GM23338 (cell line): ENCODE results near the gene PGF. TPM values are rescaled to one million over a fixed set of nuclear protein-coding genes. Genes with fewer than 3 reads are reported as not detected.

Source experiments
- ATAC-seq: fragments of 200-7000 bp; cut with Tn5 transposase; 3 replicates; pipeline ENCODE4 v1.9.1; 2020
- DNase-seq: peaks from one replicate; pipeline ENCODE4 v3.0.0-alpha.2; 2015; ENCODE audit warnings: low spot score
- H2AFZ ChIP-seq: fragments of 200-600 bp; sonication (generic); 2 replicates; pipeline ENCODE4 v1.8.0; 2016; ENCODE audit warnings: antibody characterized with exemption, mild to moderate bottlenecking, moderate library complexity
- H3F3A ChIP-seq: fragments of 200-600 bp; sonication (generic); replicated peaks from 2 replicates; pipeline ENCODE4 v1.8.0; 2017; ENCODE audit warnings: antibody characterized with exemption, mixed run types, low read depth
- H3K27ac ChIP-seq: fragments of 200-600 bp; sonication (generic); 2 replicates; pipeline ENCODE4 v1.6.1; 2016; ENCODE audit warnings: low read depth
- H3K27me3 ChIP-seq: fragments of 200-600 bp; sonication (generic); 2 replicates; pipeline ENCODE4 v1.8.0; 2016; ENCODE audit warnings: mild to moderate bottlenecking, mixed run types, moderate library complexity; ENCODE audit not compliant: insufficient read depth
- H3K36me3 ChIP-seq: fragments of 200-600 bp; sonication (generic); 2 replicates; pipeline ENCODE4 v1.8.0; 2016; ENCODE audit warnings: mild to moderate bottlenecking; ENCODE audit not compliant: insufficient read depth
- H3K4me1 ChIP-seq: fragments of 200-600 bp; sonication (generic); 2 replicates; pipeline ENCODE4 v1.8.0; 2016; ENCODE audit warnings: mild to moderate bottlenecking, moderate library complexity; ENCODE audit not compliant: insufficient read depth
- H3K4me2 ChIP-seq: fragments of 200-600 bp; sonication (generic); 2 replicates; pipeline ENCODE4 v1.7.1; 2017; ENCODE audit warnings: mixed run types
- H3K4me3 ChIP-seq: fragments of 200-600 bp; sonication (generic); 2 replicates; pipeline ENCODE4 v1.6.1; 2016; ENCODE audit warnings: mixed run types
- H3K79me2 ChIP-seq: fragments of 200-600 bp; sonication (generic); replicated peaks from 2 replicates; pipeline ENCODE4 v1.8.0; 2017; ENCODE audit warnings: mild to moderate bottlenecking; ENCODE audit not compliant: insufficient read depth
- H3K9me2 ChIP-seq: fragments of 200-600 bp; sonication (generic); 2 replicates; pipeline ENCODE4 v1.8.0; 2017; ENCODE audit not compliant: insufficient read depth
- H4K20me1 ChIP-seq: fragments of 200-600 bp; sonication (generic); replicated peaks from 2 replicates; pipeline ENCODE4 v1.8.0; 2017; ENCODE audit warnings: mild to moderate bottlenecking; ENCODE audit not compliant: insufficient read depth
- H3K27ac Mint-ChIP-seq: 2 replicates; pipeline ENCODE4 v1.8.0; 2020; ENCODE audit warnings: inconsistent platforms, mild to moderate bottlenecking, moderate library complexity, mixed read lengths
- H3K27me3 Mint-ChIP-seq: 3 replicates; pipeline ENCODE4 v1.8.0; 2022; ENCODE audit warnings: low read depth, mild to moderate bottlenecking, moderate library complexity, mixed read lengths, inconsistent platforms; ENCODE audit not compliant: insufficient read depth, poor library complexity
- H3K36me3 Mint-ChIP-seq: 3 replicates; pipeline ENCODE4 v1.8.0; 2021; ENCODE audit warnings: low read depth, mild to moderate bottlenecking, inconsistent platforms, moderate library complexity, mixed read lengths
- H3K4me1 Mint-ChIP-seq: 3 replicates; pipeline ENCODE4 v1.8.0; 2020; ENCODE audit warnings: mild to moderate bottlenecking, inconsistent platforms, mixed read lengths
- H3K4me3 Mint-ChIP-seq: 3 replicates; pipeline ENCODE4 v1.8.0; 2021; ENCODE audit warnings: moderate library complexity, mild to moderate bottlenecking, inconsistent platforms, mixed read lengths
- H3K9me3 Mint-ChIP-seq: 3 replicates; pipeline ENCODE4 v1.8.0; 2020; ENCODE audit warnings: moderate library complexity, mild to moderate bottlenecking, inconsistent platforms, mixed read lengths
- EZH2phosphoT487 ChIP-seq: fragments of 200-600 bp; sonication (generic); IDR thresholded peaks from one replicate; pipeline ENCODE4 v1.8.1; 2018; ENCODE audit warnings: antibody characterized with exemption; ENCODE audit not compliant: unreplicated experiment
- JUNB ChIP-seq: IDR thresholded peaks from one replicate; pipeline ENCODE4 v1.6.1; 2016; ENCODE audit warnings: antibody characterized with exemption; ENCODE audit not compliant: unreplicated experiment
- NANOG ChIP-seq: IDR thresholded peaks from 2 replicates; pipeline ENCODE4 v1.6.1; 2016; ENCODE audit warnings: antibody characterized with exemption, borderline replicate concordance
- POLR2AphosphoS5 ChIP-seq: IDR thresholded peaks from 2 replicates; pipeline ENCODE4 v1.6.1; 2016; ENCODE audit warnings: antibody characterized with exemption, low read depth
- polyA plus RNA-seq: library from polyadenylated mRNA; unstranded; fragments of >200 nt; fragmentation: Nextera tagmentation; extraction: Ambion mirVana; gene quantifications from 2 replicates; pipeline ENCODE4 v1.2.1, GENCODE V29; 2016
- total RNA-seq: library from RNA; depleted of rRNA; stranded (reverse); fragments of >200 nt; shearing (Covaris generic); gene quantifications from 2 replicates; pipeline ENCODE4 v1.2.3, GENCODE V29; 2014
- TF ChIP-seq, protein P1 (sequence below): fragments of 250-450 bp; sonication (Bioruptor Pico); IDR thresholded peaks from 2 replicates; pipeline ENCODE4 v1.5.0; 2020; ENCODE audit warnings: mild to moderate bottlenecking, moderate library complexity
- TF ChIP-seq, protein P2 (sequence below): IDR thresholded peaks from one replicate; pipeline ENCODE4 v1.6.1; 2018; ENCODE audit warnings: antibody characterized with exemption; ENCODE audit not compliant: unreplicated experiment

PGF gene
- total and polyA plus RNA-seq, 2 experiments from 2014 or later: 2.9 to 6.3 TPM

DNA sequence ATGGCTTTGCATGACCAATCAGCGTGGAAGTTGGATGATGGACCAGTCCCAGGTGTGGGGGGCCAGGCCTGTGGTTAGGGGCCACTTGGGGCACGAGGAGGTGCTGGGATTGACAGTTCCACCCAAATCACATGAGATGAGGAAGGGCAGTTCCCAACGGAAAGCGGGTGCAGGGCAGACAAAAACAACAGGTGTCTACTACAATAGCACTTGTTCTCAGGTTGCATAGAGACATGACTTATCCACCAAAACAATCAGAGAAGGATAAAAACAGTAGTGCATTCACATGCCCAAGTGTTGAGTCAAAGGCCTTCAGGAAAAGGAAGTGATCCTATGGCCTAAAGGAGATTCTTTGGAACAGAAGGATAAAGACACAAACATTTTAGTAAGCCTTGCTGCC, 32.7 kb upstream of the PGF start:
- Histone ChIP-seq H3K27me3 (no peaks in the 10 kb centered on the region), H4K20me1 (no peaks in the 10 kb centered on the region), H3F3A (no peaks in the 10 kb centered on the region), H3K4me1 (peaks cover 7% of the 10 kb centered on the region; the same call in 1 of the 2 replicates), H3K4me2 (no peak overlapping the region), H3K79me2 (no peaks in the 10 kb centered on the region), H2AFZ (peak overlapping the region; percentile 32; the same call in 1 of the 2 replicates), H3K9me2 (no peaks in the 10 kb centered on the region), H3K4me3 (no peak overlapping the region), H3K27ac (no peak overlapping the region), H3K36me3 (no peaks in the 10 kb centered on the region)
- Mint-ChIP-seq H3K9me3 (no peaks in the 10 kb centered on the region), H3K4me1 (peaks cover 8% of the 10 kb centered on the region), H3K4me3 (no peak overlapping the region), H3K27me3 (peaks cover 6% of the 10 kb centered on the region), H3K36me3 (no peaks in the 10 kb centered on the region), H3K27ac (no peak overlapping the region)
- DNase-seq: no peak
- no peak for TF ChIP-seq NANOG
- TF ChIP-seq, protein P1, sequence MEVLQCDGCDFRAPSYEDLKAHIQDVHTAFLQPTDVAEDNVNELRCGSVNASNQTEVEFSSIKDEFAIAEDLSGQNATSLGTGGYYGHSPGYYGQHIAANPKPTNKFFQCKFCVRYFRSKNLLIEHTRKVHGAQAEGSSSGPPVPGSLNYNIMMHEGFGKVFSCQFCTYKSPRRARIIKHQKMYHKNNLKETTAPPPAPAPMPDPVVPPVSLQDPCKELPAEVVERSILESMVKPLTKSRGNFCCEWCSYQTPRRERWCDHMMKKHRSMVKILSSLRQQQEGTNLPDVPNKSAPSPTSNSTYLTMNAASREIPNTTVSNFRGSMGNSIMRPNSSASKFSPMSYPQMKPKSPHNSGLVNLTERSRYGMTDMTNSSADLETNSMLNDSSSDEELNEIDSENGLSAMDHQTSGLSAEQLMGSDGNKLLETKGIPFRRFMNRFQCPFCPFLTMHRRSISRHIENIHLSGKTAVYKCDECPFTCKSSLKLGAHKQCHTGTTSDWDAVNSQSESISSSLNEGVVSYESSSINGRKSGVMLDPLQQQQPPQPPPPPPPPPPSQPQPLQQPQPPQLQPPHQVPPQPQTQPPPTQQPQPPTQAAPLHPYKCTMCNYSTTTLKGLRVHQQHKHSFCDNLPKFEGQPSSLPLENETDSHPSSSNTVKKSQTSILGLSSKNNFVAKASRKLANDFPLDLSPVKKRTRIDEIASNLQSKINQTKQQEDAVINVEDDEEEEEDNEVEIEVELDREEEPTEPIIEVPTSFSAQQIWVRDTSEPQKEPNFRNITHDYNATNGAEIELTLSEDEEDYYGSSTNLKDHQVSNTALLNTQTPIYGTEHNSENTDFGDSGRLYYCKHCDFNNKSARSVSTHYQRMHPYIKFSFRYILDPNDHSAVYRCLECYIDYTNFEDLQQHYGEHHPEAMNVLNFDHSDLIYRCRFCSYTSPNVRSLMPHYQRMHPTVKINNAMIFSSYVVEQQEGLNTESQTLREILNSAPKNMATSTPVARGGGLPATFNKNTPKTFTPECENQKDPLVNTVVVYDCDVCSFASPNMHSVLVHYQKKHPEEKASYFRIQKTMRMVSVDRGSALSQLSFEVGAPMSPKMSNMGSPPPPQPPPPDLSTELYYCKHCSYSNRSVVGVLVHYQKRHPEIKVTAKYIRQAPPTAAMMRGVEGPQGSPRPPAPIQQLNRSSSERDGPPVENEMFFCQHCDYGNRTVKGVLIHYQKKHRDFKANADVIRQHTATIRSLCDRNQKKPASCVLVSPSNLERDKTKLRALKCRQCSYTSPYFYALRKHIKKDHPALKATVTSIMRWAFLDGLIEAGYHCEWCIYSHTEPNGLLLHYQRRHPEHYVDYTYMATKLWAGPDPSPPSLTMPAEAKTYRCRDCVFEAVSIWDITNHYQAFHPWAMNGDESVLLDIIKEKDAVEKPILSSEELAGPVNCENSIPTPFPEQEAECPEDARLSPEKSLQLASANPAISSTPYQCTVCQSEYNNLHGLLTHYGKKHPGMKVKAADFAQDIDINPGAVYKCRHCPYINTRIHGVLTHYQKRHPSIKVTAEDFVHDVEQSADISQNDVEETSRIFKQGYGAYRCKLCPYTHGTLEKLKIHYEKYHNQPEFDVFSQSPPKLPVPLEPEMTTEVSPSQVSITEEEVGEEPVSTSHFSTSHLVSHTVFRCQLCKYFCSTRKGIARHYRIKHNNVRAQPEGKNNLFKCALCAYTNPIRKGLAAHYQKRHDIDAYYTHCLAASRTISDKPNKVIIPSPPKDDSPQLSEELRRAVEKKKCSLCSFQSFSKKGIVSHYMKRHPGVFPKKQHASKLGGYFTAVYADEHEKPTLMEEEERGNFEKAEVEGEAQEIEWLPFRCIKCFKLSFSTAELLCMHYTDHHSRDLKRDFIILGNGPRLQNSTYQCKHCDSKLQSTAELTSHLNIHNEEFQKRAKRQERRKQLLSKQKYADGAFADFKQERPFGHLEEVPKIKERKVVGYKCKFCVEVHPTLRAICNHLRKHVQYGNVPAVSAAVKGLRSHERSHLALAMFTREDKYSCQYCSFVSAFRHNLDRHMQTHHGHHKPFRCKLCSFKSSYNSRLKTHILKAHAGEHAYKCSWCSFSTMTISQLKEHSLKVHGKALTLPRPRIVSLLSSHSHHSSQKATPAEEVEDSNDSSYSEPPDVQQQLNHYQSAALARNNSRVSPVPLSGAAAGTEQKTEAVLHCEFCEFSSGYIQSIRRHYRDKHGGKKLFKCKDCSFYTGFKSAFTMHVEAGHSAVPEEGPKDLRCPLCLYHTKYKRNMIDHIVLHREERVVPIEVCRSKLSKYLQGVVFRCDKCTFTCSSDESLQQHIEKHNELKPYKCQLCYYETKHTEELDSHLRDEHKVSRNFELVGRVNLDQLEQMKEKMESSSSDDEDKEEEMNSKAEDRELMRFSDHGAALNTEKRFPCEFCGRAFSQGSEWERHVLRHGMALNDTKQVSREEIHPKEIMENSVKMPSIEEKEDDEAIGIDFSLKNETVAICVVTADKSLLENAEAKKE: no peak
- no peak for TF ChIP-seq EZH2phosphoT487
- TF ChIP-seq, protein P2, sequence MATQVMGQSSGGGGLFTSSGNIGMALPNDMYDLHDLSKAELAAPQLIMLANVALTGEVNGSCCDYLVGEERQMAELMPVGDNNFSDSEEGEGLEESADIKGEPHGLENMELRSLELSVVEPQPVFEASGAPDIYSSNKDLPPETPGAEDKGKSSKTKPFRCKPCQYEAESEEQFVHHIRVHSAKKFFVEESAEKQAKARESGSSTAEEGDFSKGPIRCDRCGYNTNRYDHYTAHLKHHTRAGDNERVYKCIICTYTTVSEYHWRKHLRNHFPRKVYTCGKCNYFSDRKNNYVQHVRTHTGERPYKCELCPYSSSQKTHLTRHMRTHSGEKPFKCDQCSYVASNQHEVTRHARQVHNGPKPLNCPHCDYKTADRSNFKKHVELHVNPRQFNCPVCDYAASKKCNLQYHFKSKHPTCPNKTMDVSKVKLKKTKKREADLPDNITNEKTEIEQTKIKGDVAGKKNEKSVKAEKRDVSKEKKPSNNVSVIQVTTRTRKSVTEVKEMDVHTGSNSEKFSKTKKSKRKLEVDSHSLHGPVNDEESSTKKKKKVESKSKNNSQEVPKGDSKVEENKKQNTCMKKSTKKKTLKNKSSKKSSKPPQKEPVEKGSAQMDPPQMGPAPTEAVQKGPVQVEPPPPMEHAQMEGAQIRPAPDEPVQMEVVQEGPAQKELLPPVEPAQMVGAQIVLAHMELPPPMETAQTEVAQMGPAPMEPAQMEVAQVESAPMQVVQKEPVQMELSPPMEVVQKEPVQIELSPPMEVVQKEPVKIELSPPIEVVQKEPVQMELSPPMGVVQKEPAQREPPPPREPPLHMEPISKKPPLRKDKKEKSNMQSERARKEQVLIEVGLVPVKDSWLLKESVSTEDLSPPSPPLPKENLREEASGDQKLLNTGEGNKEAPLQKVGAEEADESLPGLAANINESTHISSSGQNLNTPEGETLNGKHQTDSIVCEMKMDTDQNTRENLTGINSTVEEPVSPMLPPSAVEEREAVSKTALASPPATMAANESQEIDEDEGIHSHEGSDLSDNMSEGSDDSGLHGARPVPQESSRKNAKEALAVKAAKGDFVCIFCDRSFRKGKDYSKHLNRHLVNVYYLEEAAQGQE: no peak
- TF ChIP-seq JUNB: no peak
- TF ChIP-seq POLR2AphosphoS5: no peak
- ATAC-seq: no peak
